ENCODE measurements around the gene DOK4. TPM values are rescaled to one million over a fixed set of nuclear protein-coding genes. Genes with fewer than 3 reads are reported as not detected.
A peak's percentile ranks its signal among the peaks of the same experiment; 100 is the strongest.

Gene DOK4
- total RNA-seq, 2 experiments from 2014 or later, result 2.4 to 2.9 TPM

DNA sequence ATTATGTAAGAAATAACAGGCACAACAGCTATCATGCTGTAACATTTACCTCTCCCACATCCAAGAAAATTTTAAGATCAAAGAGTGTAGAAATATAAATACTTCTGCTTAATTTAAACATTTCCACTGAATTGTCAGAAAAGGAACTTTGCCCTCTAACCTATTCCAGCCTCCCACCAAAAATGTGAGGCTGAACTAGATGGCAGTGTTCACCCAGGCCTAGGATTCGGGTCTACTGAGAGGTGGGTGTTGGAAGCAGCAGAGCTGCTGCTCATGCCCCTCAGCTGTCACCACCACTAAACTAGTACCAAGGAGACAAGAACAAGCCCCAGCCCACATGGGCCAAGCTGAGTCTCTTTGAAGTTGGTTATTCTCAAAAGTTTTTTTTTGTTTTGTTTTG lies 50.5 kb downstream of the DOK4 start:
- ATAC-seq (ENCODE audit: poor library complexity) (no peak), DNase-seq (no peak)
- H3K4me3 ChIP-seq (ENCODE audit: low read length), result no peak overlapping the region
- H3K9me3 ChIP-seq (ENCODE audit: control insufficient read depth in 1 of 2, insufficient read depth in 1 of 2, low read length in 2 of 2), result peaks cover 9 to 10% of the 10 kb centered on the region in 2 experiments
- H3K27me3 ChIP-seq (ENCODE audit: control insufficient read depth in 1 of 2, insufficient read depth in 2 of 2, low read length in 2 of 2), result no peaks in the 10 kb centered on the region
- CTCF ChIA-PET, result no interaction called here
- peaks cover 22% of the 10 kb centered on the region for H3K4me1 ChIP-seq (ENCODE audit: insufficient read depth, low read length)
- TF ChIP-seq, protein P1, sequence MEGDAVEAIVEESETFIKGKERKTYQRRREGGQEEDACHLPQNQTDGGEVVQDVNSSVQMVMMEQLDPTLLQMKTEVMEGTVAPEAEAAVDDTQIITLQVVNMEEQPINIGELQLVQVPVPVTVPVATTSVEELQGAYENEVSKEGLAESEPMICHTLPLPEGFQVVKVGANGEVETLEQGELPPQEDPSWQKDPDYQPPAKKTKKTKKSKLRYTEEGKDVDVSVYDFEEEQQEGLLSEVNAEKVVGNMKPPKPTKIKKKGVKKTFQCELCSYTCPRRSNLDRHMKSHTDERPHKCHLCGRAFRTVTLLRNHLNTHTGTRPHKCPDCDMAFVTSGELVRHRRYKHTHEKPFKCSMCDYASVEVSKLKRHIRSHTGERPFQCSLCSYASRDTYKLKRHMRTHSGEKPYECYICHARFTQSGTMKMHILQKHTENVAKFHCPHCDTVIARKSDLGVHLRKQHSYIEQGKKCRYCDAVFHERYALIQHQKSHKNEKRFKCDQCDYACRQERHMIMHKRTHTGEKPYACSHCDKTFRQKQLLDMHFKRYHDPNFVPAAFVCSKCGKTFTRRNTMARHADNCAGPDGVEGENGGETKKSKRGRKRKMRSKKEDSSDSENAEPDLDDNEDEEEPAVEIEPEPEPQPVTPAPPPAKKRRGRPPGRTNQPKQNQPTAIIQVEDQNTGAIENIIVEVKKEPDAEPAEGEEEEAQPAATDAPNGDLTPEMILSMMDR (IDR thresholded peaks at IDR 0.05), result no peak
- H3K27ac ChIP-seq (ENCODE audit: low read depth in 1 of 2, low read length in 2 of 2), result peak overlapping the region in 1 of 2 donors; percentile 4
- intact Hi-C loops (cut with DNase I, micrococcal nuclease), result no loop called here
- POLR2A ChIA-PET, result interaction anchor here (0.7 kb wide), 1 partner anchor 214 kb away, joined by 4 read pairs; no protein-coding TSS in a partner anchor
- H3K4me1 Mint-ChIP-seq (ENCODE audit: low read depth), result peaks cover 39% of the 10 kb centered on the region
- no peak overlapping the region for H3K27ac Mint-ChIP-seq
- H3K4me3 Mint-ChIP-seq, result no peak overlapping the region
- peaks cover 88% of the 10 kb centered on the region for H3K36me3 Mint-ChIP-seq (ENCODE audit: low read depth)
- peaks cover 89% of the 10 kb centered on the region for H3K36me3 ChIP-seq (ENCODE audit: insufficient read depth, low read length)
- no peaks in the 10 kb centered on the region for H3K27me3 Mint-ChIP-seq
- no peaks in the 10 kb centered on the region for H3K9me3 Mint-ChIP-seq

DNA sequence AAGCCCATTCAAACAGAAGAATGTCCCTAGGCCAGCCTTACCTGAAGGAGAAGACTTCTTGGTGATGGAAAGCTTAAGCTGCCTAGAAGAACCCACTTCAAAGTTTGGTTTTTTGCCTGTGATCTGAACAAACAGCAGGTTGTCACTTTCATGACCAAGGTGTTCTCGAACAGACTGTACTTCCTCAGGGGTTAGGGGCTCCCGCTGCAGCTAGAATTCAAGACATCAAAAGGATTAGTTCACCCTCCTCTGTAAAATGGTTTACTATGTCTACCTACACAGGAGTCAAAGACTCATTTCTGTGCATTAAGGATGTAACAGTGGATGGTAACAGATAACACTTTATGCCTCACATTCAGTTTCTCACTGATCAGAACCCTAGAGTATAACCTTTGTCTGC lies 52.3 kb downstream of the DOK4 start:
- H3K4me3 Mint-ChIP-seq, result peak overlapping the region; percentile 11
- H3K27me3 Mint-ChIP-seq, result no peaks in the 10 kb centered on the region
- DNase-seq, result peak in 5 of 14 experiments; percentile 22 to 51 (median 45)
- TF ChIP-seq, protein P1 (IDR thresholded peaks at IDR 0.05), result no peak
- POLR2A ChIA-PET, result interaction anchor here (1.0 to 2.7 kb wide), 3 partner anchors 12 to 28 kb away, joined by 3 to 18 read pairs (median 12); partner anchors contain the start of genes CIAPIN1, COQ9 and POLR2C
- Histone ChIP-seq H3K4me1 (ENCODE audit: insufficient read depth, low read length) (peaks cover 22% of the 10 kb centered on the region), H3K27me3 (ENCODE audit: control insufficient read depth in 1 of 2, insufficient read depth in 2 of 2, low read length in 2 of 2) (no peaks in the 10 kb centered on the region), H3K9me3 (ENCODE audit: control insufficient read depth in 1 of 2, insufficient read depth in 1 of 2, low read length in 2 of 2) (no peaks in the 10 kb centered on the region), H3K36me3 (ENCODE audit: insufficient read depth, low read length) (peaks cover 87% of the 10 kb centered on the region), H3K4me3 (ENCODE audit: low read length) (no peak overlapping the region), H3K27ac (ENCODE audit: low read depth in 1 of 2, low read length in 2 of 2) (peak overlapping the region in 1 of 2 donors; percentile 3)
- CTCF ChIA-PET, result interaction anchor here (1.4 to 1.9 kb wide), 3 partner anchors 13 to 86 kb away, joined by 3 to 9 read pairs (median 3); partner anchors contain the start of genes CIAPIN1 and COQ9
- no peaks in the 10 kb centered on the region for H3K9me3 Mint-ChIP-seq
- peaks cover 88% of the 10 kb centered on the region for H3K36me3 Mint-ChIP-seq (ENCODE audit: low read depth)
- H3K4me1 Mint-ChIP-seq (ENCODE audit: low read depth), result peaks cover 38% of the 10 kb centered on the region
- H3K27ac Mint-ChIP-seq, result peak overlapping the region; percentile 84
- intact Hi-C loops (cut with DNase I, micrococcal nuclease), result no loop called here
- ATAC-seq (ENCODE audit: poor library complexity), result peak; percentile 89

DNA sequence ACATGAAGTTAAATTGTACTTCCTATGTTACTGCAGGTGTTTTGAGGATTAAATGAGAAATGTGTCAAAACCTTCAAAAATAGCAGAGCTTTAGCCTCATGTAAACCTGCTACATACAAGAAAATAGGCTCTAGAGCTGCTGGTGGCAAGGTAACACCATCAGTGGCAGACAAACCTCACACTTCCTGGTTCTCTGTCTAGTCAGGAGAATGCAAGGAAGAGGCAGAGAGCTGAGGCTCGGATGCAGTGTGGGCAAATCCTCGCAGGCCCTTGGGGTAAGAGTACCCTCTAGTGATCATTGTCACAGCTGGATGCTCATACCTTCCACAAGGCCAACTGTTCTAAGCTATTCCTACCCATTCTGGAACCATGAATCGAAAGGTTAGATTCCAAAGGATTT lies 53.3 kb downstream of the DOK4 start:
- Histone ChIP-seq H3K9me3 (ENCODE audit: control insufficient read depth in 1 of 2, insufficient read depth in 1 of 2, low read length in 2 of 2) (no peaks in the 10 kb centered on the region), H3K27me3 (ENCODE audit: control insufficient read depth in 1 of 2, insufficient read depth in 2 of 2, low read length in 2 of 2) (no peaks in the 10 kb centered on the region), H3K4me3 (ENCODE audit: low read length) (no peak overlapping the region), H3K4me1 (ENCODE audit: insufficient read depth, low read length) (peaks cover 22% of the 10 kb centered on the region), H3K36me3 (ENCODE audit: insufficient read depth, low read length) (peaks cover 88% of the 10 kb centered on the region), H3K27ac (ENCODE audit: low read depth in 1 of 2, low read length in 2 of 2) (peak overlapping the region in 1 of 2 donors; percentile 38)
- peaks cover 35% of the 10 kb centered on the region for H3K4me1 Mint-ChIP-seq (ENCODE audit: low read depth)
- POLR2A ChIA-PET, result interaction anchor here (1.3 to 2.7 kb wide), 3 partner anchors 14 to 29 kb away, joined by 5 to 18 read pairs (median 12); partner anchors contain the start of genes CIAPIN1, COQ9 and POLR2C
- CTCF ChIA-PET, result interaction anchor here (1.4 to 1.9 kb wide), 3 partner anchors 14 to 87 kb away, joined by 3 to 9 read pairs (median 3); partner anchors contain the start of genes CIAPIN1 and COQ9
- H3K9me3 Mint-ChIP-seq, result no peaks in the 10 kb centered on the region
- no peaks in the 10 kb centered on the region for H3K27me3 Mint-ChIP-seq
- no peak overlapping the region for H3K4me3 Mint-ChIP-seq
- TF ChIP-seq, protein P1 (IDR thresholded peaks at IDR 0.05), result no peak
- ATAC-seq (ENCODE audit: poor library complexity), result peak; percentile 41
- peak in 1 of 14 experiments; percentile 43 for DNase-seq
- peaks cover 88% of the 10 kb centered on the region for H3K36me3 Mint-ChIP-seq (ENCODE audit: low read depth)
- peak overlapping the region; percentile 84 for H3K27ac Mint-ChIP-seq
- intact Hi-C loops (cut with DNase I, micrococcal nuclease), result no loop called here

Measured in CD4-positive, alpha-beta T cell (primary cell).